K562 (cell line): Measurements from ENCODE around the gene TTC39B. TPM values are rescaled to one million over a fixed set of nuclear protein-coding genes. Genes with fewer than 3 reads are reported as not detected.
A peak's percentile ranks its signal among the peaks of the same experiment; 100 is the strongest.

Experiments
- HEY1 ChIP-seq: fragments of 250-450 bp; sonication (Bioruptor Pico); IDR thresholded peaks from 2 replicates; pipeline ENCODE4 v1.5.0; 2020; ENCODE audit warnings: mild to moderate bottlenecking, moderate library complexity, borderline replicate concordance
- KDM5B ChIP-seq: fragments of 200-600 bp; sonication (generic); IDR thresholded peaks from 2 replicates; pipeline ENCODE4 v1.6.1; 2012; ENCODE audit warnings: low read depth, mild to moderate bottlenecking, moderate library complexity, low read length, control low read depth, inconsistent platforms; ENCODE audit not compliant: insufficient replicate concordance
- MEIS2 ChIP-seq: fragments of 450-650 bp; IDR thresholded peaks from 2 replicates; pipeline ENCODE4 v1.6.1; 2014; ENCODE audit warnings: mild to moderate bottlenecking; ENCODE audit not compliant: partially characterized antibody
- NR2C2 ChIP-seq, 2 experiments: fragments of 200-800 bp in 1 of 2; sonication (Bioruptor generic) in 1 of 2; sonication (generic) in 1 of 2; formaldehyde crosslinking in 1 of 2; IDR thresholded peaks; 2 replicates each; pipeline versions ENCODE4 v1.6.1 to v1.8.0; 2016 to 2022; ENCODE audit warnings: mild to moderate bottlenecking in 1 of 2, missing compliant biosample characterization in 1 of 2, missing genetic modification characterization in 1 of 2, missing genetic modification reagents in 1 of 2
- PYGO2 ChIP-seq: fragments of 450-650 bp; IDR thresholded peaks from 2 replicates; pipeline ENCODE4 v1.6.1; 2016; ENCODE audit warnings: mild to moderate bottlenecking, missing genetic modification characterization, moderate library complexity, missing compliant biosample characterization
- polyA plus RNA-seq, 8 experiments: library from polyadenylated mRNA; depleted of rRNA in 4 of 8; stranded (reverse) in 5 of 8; unstranded in 3 of 8; fragments of >200 nt; fragmentation: Nextera tagmentation in 2 of 8; fragmentation: Illumina TruSeq in 1 of 8; extraction: Ambion mirVana in 2 of 8; extraction: Trizol in 1 of 8; gene quantifications; 2 replicates each; pipeline versions ENCODE4 v1.2.1 to v1.2.3, GENCODE V29; 2011 to 2014; ENCODE audit warnings: inconsistent platforms in 1 of 8, missing spikeins in 1 of 8
- total RNA-seq, 7 experiments: library from RNA; depleted of rRNA in 6 of 7; stranded (reverse); fragments of >200 nt in 6 of 7; fragmentation: Illumina TruSeq in 2 of 7; extraction: Trizol in 2 of 7; gene quantifications; 2 replicates each; pipeline versions ENCODE4 v1.2.1 to v1.2.3, GENCODE V29; 2011 to 2021; ENCODE audit warnings: low replicate concordance in 1 of 7
- TF ChIP-seq, protein P1 (sequence below): fragments of 450-650 bp; IDR thresholded peaks from 2 replicates; pipeline ENCODE4 v1.6.1; 2016; ENCODE audit warnings: mild to moderate bottlenecking, moderate library complexity
- TF ChIP-seq, protein P2 (sequence below), 2 experiments: IDR thresholded peaks in 1 of 2; conservative IDR thresholded peaks in 1 of 2; 2 replicates each; pipeline ENCODE4 v1.6.1; 2016; ENCODE audit warnings: low read depth in 2 of 2, mild to moderate bottlenecking in 1 of 2, missing compliant biosample characterization in 1 of 2, missing genetic modification characterization in 1 of 2, moderate library complexity in 1 of 2

TTC39B gene
- total and polyA plus RNA-seq, 9 of the 15 experiments (the other 6 are each of a cell fraction or from before 2014, with no cell fraction given): 0.32 to 1.2 (median 0.95) TPM

DNA sequence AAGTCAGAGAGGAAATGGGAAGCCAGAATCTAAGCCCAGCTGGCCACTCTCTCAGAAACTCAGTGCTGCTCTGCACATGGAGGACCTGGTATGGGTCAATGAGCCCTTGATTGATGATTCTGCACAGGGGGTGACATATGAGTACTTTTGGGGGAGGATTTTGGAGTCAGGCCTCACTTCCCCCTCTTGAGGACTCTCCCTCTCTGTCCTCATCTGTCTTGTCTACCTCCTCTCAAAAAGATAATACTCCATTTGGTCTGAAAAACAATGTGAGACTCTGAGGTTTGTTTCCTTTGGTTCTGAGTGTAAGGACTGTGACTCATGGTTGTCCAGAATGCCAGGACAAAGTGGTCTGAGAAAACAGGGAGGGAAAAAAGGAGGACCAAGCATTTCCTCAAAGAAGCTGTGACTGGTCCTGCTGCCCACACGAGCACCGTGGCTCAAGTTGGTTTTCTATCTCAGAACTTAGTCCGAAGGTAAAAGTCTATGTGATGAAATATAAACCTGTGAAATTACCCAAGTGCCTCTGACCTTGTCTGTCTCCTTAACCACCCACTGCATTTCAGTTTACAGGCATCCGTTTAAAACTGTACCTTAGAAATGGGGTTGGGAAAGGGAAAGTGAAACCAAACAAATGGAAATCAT is 11.1 kb downstream of the TTC39B start (continued):
- TF ChIP-seq, protein P1, sequence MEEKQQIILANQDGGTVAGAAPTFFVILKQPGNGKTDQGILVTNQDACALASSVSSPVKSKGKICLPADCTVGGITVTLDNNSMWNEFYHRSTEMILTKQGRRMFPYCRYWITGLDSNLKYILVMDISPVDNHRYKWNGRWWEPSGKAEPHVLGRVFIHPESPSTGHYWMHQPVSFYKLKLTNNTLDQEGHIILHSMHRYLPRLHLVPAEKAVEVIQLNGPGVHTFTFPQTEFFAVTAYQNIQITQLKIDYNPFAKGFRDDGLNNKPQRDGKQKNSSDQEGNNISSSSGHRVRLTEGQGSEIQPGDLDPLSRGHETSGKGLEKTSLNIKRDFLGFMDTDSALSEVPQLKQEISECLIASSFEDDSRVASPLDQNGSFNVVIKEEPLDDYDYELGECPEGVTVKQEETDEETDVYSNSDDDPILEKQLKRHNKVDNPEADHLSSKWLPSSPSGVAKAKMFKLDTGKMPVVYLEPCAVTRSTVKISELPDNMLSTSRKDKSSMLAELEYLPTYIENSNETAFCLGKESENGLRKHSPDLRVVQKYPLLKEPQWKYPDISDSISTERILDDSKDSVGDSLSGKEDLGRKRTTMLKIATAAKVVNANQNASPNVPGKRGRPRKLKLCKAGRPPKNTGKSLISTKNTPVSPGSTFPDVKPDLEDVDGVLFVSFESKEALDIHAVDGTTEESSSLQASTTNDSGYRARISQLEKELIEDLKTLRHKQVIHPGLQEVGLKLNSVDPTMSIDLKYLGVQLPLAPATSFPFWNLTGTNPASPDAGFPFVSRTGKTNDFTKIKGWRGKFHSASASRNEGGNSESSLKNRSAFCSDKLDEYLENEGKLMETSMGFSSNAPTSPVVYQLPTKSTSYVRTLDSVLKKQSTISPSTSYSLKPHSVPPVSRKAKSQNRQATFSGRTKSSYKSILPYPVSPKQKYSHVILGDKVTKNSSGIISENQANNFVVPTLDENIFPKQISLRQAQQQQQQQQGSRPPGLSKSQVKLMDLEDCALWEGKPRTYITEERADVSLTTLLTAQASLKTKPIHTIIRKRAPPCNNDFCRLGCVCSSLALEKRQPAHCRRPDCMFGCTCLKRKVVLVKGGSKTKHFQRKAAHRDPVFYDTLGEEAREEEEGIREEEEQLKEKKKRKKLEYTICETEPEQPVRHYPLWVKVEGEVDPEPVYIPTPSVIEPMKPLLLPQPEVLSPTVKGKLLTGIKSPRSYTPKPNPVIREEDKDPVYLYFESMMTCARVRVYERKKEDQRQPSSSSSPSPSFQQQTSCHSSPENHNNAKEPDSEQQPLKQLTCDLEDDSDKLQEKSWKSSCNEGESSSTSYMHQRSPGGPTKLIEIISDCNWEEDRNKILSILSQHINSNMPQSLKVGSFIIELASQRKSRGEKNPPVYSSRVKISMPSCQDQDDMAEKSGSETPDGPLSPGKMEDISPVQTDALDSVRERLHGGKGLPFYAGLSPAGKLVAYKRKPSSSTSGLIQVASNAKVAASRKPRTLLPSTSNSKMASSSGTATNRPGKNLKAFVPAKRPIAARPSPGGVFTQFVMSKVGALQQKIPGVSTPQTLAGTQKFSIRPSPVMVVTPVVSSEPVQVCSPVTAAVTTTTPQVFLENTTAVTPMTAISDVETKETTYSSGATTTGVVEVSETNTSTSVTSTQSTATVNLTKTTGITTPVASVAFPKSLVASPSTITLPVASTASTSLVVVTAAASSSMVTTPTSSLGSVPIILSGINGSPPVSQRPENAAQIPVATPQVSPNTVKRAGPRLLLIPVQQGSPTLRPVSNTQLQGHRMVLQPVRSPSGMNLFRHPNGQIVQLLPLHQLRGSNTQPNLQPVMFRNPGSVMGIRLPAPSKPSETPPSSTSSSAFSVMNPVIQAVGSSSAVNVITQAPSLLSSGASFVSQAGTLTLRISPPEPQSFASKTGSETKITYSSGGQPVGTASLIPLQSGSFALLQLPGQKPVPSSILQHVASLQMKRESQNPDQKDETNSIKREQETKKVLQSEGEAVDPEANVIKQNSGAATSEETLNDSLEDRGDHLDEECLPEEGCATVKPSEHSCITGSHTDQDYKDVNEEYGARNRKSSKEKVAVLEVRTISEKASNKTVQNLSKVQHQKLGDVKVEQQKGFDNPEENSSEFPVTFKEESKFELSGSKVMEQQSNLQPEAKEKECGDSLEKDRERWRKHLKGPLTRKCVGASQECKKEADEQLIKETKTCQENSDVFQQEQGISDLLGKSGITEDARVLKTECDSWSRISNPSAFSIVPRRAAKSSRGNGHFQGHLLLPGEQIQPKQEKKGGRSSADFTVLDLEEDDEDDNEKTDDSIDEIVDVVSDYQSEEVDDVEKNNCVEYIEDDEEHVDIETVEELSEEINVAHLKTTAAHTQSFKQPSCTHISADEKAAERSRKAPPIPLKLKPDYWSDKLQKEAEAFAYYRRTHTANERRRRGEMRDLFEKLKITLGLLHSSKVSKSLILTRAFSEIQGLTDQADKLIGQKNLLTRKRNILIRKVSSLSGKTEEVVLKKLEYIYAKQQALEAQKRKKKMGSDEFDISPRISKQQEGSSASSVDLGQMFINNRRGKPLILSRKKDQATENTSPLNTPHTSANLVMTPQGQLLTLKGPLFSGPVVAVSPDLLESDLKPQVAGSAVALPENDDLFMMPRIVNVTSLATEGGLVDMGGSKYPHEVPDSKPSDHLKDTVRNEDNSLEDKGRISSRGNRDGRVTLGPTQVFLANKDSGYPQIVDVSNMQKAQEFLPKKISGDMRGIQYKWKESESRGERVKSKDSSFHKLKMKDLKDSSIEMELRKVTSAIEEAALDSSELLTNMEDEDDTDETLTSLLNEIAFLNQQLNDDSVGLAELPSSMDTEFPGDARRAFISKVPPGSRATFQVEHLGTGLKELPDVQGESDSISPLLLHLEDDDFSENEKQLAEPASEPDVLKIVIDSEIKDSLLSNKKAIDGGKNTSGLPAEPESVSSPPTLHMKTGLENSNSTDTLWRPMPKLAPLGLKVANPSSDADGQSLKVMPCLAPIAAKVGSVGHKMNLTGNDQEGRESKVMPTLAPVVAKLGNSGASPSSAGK: 0 out of 2 replicates have a peak, but pooled peaks have one; percentile 11
- TF ChIP-seq HEY1 (CRISPR knock-in tag) (no peak), PYGO2 (tag) (peak; percentile 8; the same call in 1 of the 2 replicates), MEIS2 (peak; percentile 41), NR2C2 (CRISPR knock-in tag; IDR thresholded peaks at IDR 0.05) (no peak), NR2C2 (tag; IDR thresholded peaks at IDR 0.05) (peak; percentile 34; the same call in 1 of the 2 replicates), KDM5B (no peak)
- TF ChIP-seq, protein P2, sequence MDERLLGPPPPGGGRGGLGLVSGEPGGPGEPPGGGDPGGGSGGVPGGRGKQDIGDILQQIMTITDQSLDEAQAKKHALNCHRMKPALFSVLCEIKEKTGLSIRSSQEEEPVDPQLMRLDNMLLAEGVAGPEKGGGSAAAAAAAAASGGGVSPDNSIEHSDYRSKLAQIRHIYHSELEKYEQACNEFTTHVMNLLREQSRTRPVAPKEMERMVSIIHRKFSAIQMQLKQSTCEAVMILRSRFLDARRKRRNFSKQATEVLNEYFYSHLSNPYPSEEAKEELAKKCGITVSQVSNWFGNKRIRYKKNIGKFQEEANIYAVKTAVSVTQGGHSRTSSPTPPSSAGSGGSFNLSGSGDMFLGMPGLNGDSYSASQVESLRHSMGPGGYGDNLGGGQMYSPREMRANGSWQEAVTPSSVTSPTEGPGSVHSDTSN (CRISPR knock-in tag; IDR thresholded peaks at IDR 0.05; ENCODE audit: low read depth): no peak
- TF ChIP-seq, protein P2 (tag; conservative IDR thresholded peaks at IDR 0.05; ENCODE audit: low read depth): peak; percentile 56
